PC-3 (cell line): ENCODE results near the gene GRK2. TPM values are rescaled to one million over a fixed set of nuclear protein-coding genes. Genes with fewer than 3 reads are reported as not detected.
A peak's percentile ranks its signal among the peaks of the same experiment; 100 is the strongest.

ENCODE experiments used
- ATAC-seq: fragments of 200-7000 bp; cut with Tn5 transposase; 2 replicates; pipeline ENCODE4 v1.9.1; 2020; ENCODE audit warnings: mild to moderate bottlenecking, moderate library complexity
- BruUV-seq: library from RNA; stranded (reverse); fragments of 400-500 nt; replicated peaks from 2 replicates; lab custom pipeline; 2021; lab: Mats Ljungman, UMichigan
- CTCF ChIA-PET: fragments of 300-600 bp; sonication (Branson Sonifier 250); formaldehyde crosslinking; loops from one replicate; lab custom pipeline; 2022; ENCODE audit warnings: antibody characterized with exemption; lab: Charles Lee
- POLR2A ChIA-PET: fragments of 300-600 bp; sonication (Branson Sonifier 250); formaldehyde crosslinking; loops from one replicate; lab custom pipeline; 2022; ENCODE audit warnings: antibody characterized with exemption; ENCODE audit not compliant: unreplicated experiment; lab: Charles Lee
- DNase-seq: peaks from one replicate; pipeline ENCODE4 v3.0.0-alpha.2; 2015
- H2AFZ ChIP-seq: fragments of 300-600 bp; sonication (generic); 2 replicates; pipeline ENCODE4 v1.6.0; 2016; ENCODE audit warnings: antibody characterized with exemption, low read length
- H3F3A ChIP-seq: fragments of 300-600 bp; sonication (generic); one replicate; pipeline ENCODE4 v1.6.0; 2017; ENCODE audit warnings: antibody characterized with exemption, low read length, control low read depth, mild to moderate bottlenecking; ENCODE audit not compliant: unreplicated experiment
- H3K27ac ChIP-seq: fragments of 300-600 bp; sonication (generic); 2 replicates; pipeline ENCODE4 v1.5.1; 2016; ENCODE audit warnings: mild to moderate bottlenecking, low read length
- H3K27me3 ChIP-seq: fragments of 300-600 bp; sonication (generic); 2 replicates; pipeline ENCODE4 v1.6.1; 2016; ENCODE audit warnings: low read length, mixed read lengths
- H3K36me3 ChIP-seq: fragments of 300-600 bp; sonication (generic); 2 replicates; pipeline ENCODE4 v1.6.1; 2016; ENCODE audit warnings: low read depth, mixed run types, low read length, mixed read lengths
- H3K4me1 ChIP-seq: fragments of 300-600 bp; sonication (generic); 2 replicates; pipeline ENCODE4 v1.5.1; 2016; ENCODE audit warnings: low read length; ENCODE audit not compliant: insufficient read depth
- H3K4me2 ChIP-seq: fragments of 300-600 bp; sonication (generic); 2 replicates; pipeline ENCODE4 v1.6.0; 2016; ENCODE audit warnings: low read length
- H3K4me3 ChIP-seq: fragments of 300-600 bp; sonication (generic); 2 replicates; pipeline ENCODE4 v1.5.1; 2016; ENCODE audit warnings: mild to moderate bottlenecking, low read length, mixed read lengths
- H3K79me2 ChIP-seq: fragments of 300-600 bp; sonication (generic); 2 replicates; pipeline ENCODE4 v1.6.1; 2017; ENCODE audit warnings: low read length, mixed read lengths
- H3K9ac ChIP-seq: fragments of 300-600 bp; sonication (generic); 2 replicates; pipeline ENCODE4 v1.6.0; 2016; ENCODE audit warnings: mild to moderate bottlenecking, low read length
- H3K9me2 ChIP-seq: fragments of 300-600 bp; sonication (generic); replicated peaks from 2 replicates; pipeline ENCODE4 v1.6.1; 2016; ENCODE audit warnings: mixed run types, low read length, mixed read lengths
- H3K9me3 ChIP-seq: fragments of 300-600 bp; sonication (generic); 2 replicates; pipeline ENCODE4 v1.6.1; 2016; ENCODE audit warnings: low read length, mixed read lengths
- H4K20me1 ChIP-seq: fragments of 300-600 bp; sonication (generic); 2 replicates; pipeline ENCODE4 v1.6.1; 2016; ENCODE audit warnings: low read length, mixed read lengths
- CTCF ChIP-seq: fragments of 300-600 bp; sonication (generic); conservative IDR thresholded peaks from 2 replicates; pipeline ENCODE4 v1.5.1; 2017; ENCODE audit warnings: antibody characterized with exemption, low read depth, mild to moderate bottlenecking, low read length
- EZH2 ChIP-seq: fragments of 300-600 bp; sonication (generic); IDR thresholded peaks from one replicate; pipeline ENCODE4 v1.6.1; 2017; ENCODE audit warnings: antibody characterized with exemption, mild to moderate bottlenecking, low read length; ENCODE audit not compliant: unreplicated experiment
- EZH2phosphoT487 ChIP-seq: fragments of 300-600 bp; sonication (generic); IDR thresholded peaks from 2 replicates; pipeline ENCODE4 v1.6.1; 2018; ENCODE audit warnings: mild to moderate bottlenecking, antibody characterized with exemption, low read length, borderline replicate concordance
- intact Hi-C: fragments of 100-400 bp; cut with micrococcal nuclease; formaldehyde crosslinking; loops from 2 replicates; pipeline ENCODE4 v1.9.0; 2023
- total RNA-seq: library from RNA; depleted of rRNA; stranded (reverse); fragments of >200 nt; gene quantifications from 2 replicates; pipeline ENCODE4 v1.2.3, GENCODE V29; 2014

Gene GRK2
- total RNA-seq, 1 experiment from 2014 or later: 103 TPM

- Histone ChIP-seq H3K4me3 (peak overlapping the region; percentile 46), H3K27ac (peak overlapping the region; percentile 78), H3F3A (peaks cover 8% of the 10 kb centered on the region), H3K9me2 (no peaks in the 10 kb centered on the region), H3K4me1 (peaks cover 39% of the 10 kb centered on the region), H3K27me3 (no peaks in the 10 kb centered on the region), H3K79me2 (peaks cover 64% of the 10 kb centered on the region), H3K4me2 (peak overlapping the region; percentile 72), H3K9ac (peak overlapping the region; percentile 12), H4K20me1 (peaks cover 46% of the 10 kb centered on the region), H2AFZ (no peak overlapping the region), H3K36me3 (peaks cover 89% of the 10 kb centered on the region), H3K9me3 (no peaks in the 10 kb centered on the region)
- intact Hi-C loops: loop anchor here (10.0 kb wide), 1 partner anchor 193 kb away; the partner anchor contains the start of gene RHOD
- DNase-seq (peak; percentile 54), ATAC-seq (no peak; the same call in 1 of the 2 replicates)
- ChIA-PET POLR2A (interaction anchor here (0.6 kb wide), 1 partner anchor 129 kb away, joined by 8 read pairs; the partner anchor contains the start of gene KDM2A), CTCF (no interaction called here)
- TF ChIP-seq EZH2: no peak
- TF ChIP-seq CTCF: no peak
- TF ChIP-seq EZH2phosphoT487: no peak
- BruUV-seq: TSS peak; percentile 60
These were observed 18.2 kb upstream of the GRK2 start for GRCh38 chr11:67247946-67248550.

- CTCF ChIA-PET: no interaction called here
- peak overlapping the region; percentile 78 for H3K27ac ChIP-seq
- H3K9me3 ChIP-seq: no peaks in the 10 kb centered on the region
- H2AFZ ChIP-seq: no peak overlapping the region
- H3K27me3 ChIP-seq: no peaks in the 10 kb centered on the region
- H3K36me3 ChIP-seq: peaks cover 91% of the 10 kb centered on the region
- peaks cover 58% of the 10 kb centered on the region for H3K79me2 ChIP-seq
- H3K9ac ChIP-seq: no peak overlapping the region
- peak overlapping the region; percentile 46 for H3K4me3 ChIP-seq
- DNase-seq: peak; percentile 99
- no TSS peak for BruUV-seq
- TF ChIP-seq CTCF: no peak
- no peak for TF ChIP-seq EZH2phosphoT487
- TF ChIP-seq EZH2: no peak
- peak; percentile 95 for ATAC-seq
- peaks cover 41% of the 10 kb centered on the region for H4K20me1 ChIP-seq
- POLR2A ChIA-PET: interaction anchor here (0.6 kb wide), 1 partner anchor 130 kb away, joined by 8 read pairs; the partner anchor contains the start of gene KDM2A
- peak overlapping the region; percentile 72 for H3K4me2 ChIP-seq
- intact Hi-C loops: loop anchor here (10.0 kb wide), 1 partner anchor 194 kb away; the partner anchor contains the start of gene RHOD
- H3K9me2 ChIP-seq: no peaks in the 10 kb centered on the region
- H3K4me1 ChIP-seq: peaks cover 36% of the 10 kb centered on the region
- peaks cover 8% of the 10 kb centered on the region for H3F3A ChIP-seq
These were observed 17.6 kb upstream of the GRK2 start for GRCh38 chr11:67248653-67249052.
